ENCODE measurements around the gene DOCK2. TPM values are rescaled to one million over a fixed set of nuclear protein-coding genes. Genes with fewer than 3 reads are reported as not detected.

The DOCK2 gene
- total RNA-seq, 1 experiment from 2014 or later: 4.6 TPM

- Mint-ChIP-seq H3K36me3 (no peaks in the 10 kb centered on the region), H3K27me3 (ENCODE audit: low read depth) (no peaks in the 10 kb centered on the region; the same call in 1 of the 2 replicates), H3K9me3 (no peaks in the 10 kb centered on the region), H3K4me1 (no peaks in the 10 kb centered on the region), H3K4me3 (no peak overlapping the region), H3K27ac (no peak overlapping the region)
- ChIA-PET POLR2A (no interaction called here), CTCF (no interaction called here)
- DNase-seq (ENCODE audit: low spot score): no peak
- ATAC-seq: no peak
- TF ChIP-seq ELF4 (CRISPR knock-in tag; IDR thresholded peaks at IDR 0.05; ENCODE audit: low read depth) (no peak), ZNF138 (CRISPR knock-in tag; conservative IDR thresholded peaks at IDR 0.05) (no peak), ATF2 (CRISPR knock-in tag; IDR thresholded peaks at IDR 0.05; ENCODE audit: borderline replicate concordance, low read depth) (no peak), ZNF416 (CRISPR knock-in tag; IDR thresholded peaks at IDR 0.05) (no peak), NFYB (CRISPR knock-in tag; conservative IDR thresholded peaks at IDR 0.05; ENCODE audit: low read depth) (no peak)
- TF ChIP-seq, protein P1, sequence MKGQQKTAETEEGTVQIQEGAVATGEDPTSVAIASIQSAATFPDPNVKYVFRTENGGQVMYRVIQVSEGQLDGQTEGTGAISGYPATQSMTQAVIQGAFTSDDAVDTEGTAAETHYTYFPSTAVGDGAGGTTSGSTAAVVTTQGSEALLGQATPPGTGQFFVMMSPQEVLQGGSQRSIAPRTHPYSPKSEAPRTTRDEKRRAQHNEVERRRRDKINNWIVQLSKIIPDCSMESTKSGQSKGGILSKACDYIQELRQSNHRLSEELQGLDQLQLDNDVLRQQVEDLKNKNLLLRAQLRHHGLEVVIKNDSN (CRISPR knock-in tag; IDR thresholded peaks at IDR 0.05): no peak
- TF ChIP-seq, protein P2, sequence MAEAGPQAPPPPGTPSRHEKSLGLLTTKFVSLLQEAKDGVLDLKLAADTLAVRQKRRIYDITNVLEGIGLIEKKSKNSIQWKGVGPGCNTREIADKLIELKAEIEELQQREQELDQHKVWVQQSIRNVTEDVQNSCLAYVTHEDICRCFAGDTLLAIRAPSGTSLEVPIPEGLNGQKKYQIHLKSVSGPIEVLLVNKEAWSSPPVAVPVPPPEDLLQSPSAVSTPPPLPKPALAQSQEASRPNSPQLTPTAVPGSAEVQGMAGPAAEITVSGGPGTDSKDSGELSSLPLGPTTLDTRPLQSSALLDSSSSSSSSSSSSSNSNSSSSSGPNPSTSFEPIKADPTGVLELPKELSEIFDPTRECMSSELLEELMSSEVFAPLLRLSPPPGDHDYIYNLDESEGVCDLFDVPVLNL (CRISPR knock-in tag; IDR thresholded peaks at IDR 0.05; ENCODE audit: borderline replicate concordance, low read depth): no peak
- TF ChIP-seq, protein P3, sequence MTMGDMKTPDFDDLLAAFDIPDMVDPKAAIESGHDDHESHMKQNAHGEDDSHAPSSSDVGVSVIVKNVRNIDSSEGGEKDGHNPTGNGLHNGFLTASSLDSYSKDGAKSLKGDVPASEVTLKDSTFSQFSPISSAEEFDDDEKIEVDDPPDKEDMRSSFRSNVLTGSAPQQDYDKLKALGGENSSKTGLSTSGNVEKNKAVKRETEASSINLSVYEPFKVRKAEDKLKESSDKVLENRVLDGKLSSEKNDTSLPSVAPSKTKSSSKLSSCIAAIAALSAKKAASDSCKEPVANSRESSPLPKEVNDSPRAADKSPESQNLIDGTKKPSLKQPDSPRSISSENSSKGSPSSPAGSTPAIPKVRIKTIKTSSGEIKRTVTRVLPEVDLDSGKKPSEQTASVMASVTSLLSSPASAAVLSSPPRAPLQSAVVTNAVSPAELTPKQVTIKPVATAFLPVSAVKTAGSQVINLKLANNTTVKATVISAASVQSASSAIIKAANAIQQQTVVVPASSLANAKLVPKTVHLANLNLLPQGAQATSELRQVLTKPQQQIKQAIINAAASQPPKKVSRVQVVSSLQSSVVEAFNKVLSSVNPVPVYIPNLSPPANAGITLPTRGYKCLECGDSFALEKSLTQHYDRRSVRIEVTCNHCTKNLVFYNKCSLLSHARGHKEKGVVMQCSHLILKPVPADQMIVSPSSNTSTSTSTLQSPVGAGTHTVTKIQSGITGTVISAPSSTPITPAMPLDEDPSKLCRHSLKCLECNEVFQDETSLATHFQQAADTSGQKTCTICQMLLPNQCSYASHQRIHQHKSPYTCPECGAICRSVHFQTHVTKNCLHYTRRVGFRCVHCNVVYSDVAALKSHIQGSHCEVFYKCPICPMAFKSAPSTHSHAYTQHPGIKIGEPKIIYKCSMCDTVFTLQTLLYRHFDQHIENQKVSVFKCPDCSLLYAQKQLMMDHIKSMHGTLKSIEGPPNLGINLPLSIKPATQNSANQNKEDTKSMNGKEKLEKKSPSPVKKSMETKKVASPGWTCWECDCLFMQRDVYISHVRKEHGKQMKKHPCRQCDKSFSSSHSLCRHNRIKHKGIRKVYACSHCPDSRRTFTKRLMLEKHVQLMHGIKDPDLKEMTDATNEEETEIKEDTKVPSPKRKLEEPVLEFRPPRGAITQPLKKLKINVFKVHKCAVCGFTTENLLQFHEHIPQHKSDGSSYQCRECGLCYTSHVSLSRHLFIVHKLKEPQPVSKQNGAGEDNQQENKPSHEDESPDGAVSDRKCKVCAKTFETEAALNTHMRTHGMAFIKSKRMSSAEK (CRISPR knock-in tag; IDR thresholded peaks at IDR 0.05; ENCODE audit: borderline replicate concordance): no peak
Measured at GRCh38 chr5:170020423-170020822, 383.3 kb downstream of the DOCK2 start.

GRCh38 chr5:170021506-170021905 is 384.4 kb downstream of the DOCK2 start:
- Mint-ChIP-seq H3K4me1 (no peaks in the 10 kb centered on the region), H3K27ac (no peak overlapping the region), H3K27me3 (ENCODE audit: low read depth) (no peaks in the 10 kb centered on the region; the same call in 1 of the 2 replicates), H3K36me3 (no peaks in the 10 kb centered on the region), H3K9me3 (no peaks in the 10 kb centered on the region), H3K4me3 (no peak overlapping the region)
- ChIA-PET POLR2A (no interaction called here), CTCF (interaction anchor here (0.7 kb wide), 1 partner anchor 49 kb away, joined by 3 read pairs; no protein-coding TSS in a partner anchor)
- no peak for DNase-seq (ENCODE audit: low spot score)
- no peak for ATAC-seq
- TF ChIP-seq E2F1 (CRISPR knock-in tag; IDR thresholded peaks at IDR 0.05): no peak
- no peak for TF ChIP-seq NR3C1 (CRISPR knock-in tag; conservative IDR thresholded peaks at IDR 0.05; ENCODE audit: low read depth)
- TF ChIP-seq GTF2I (CRISPR knock-in tag; conservative IDR thresholded peaks at IDR 0.05): no peak
- no peak for TF ChIP-seq ZNF416 (CRISPR knock-in tag; IDR thresholded peaks at IDR 0.05)
- TF ChIP-seq, protein P4, sequence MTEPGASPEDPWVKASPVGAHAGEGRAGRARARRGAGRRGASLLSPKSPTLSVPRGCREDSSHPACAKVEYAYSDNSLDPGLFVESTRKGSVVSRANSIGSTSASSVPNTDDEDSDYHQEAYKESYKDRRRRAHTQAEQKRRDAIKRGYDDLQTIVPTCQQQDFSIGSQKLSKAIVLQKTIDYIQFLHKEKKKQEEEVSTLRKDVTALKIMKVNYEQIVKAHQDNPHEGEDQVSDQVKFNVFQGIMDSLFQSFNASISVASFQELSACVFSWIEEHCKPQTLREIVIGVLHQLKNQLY (CRISPR knock-in tag; IDR thresholded peaks at IDR 0.05): no peak
- TF ChIP-seq, protein P3 (CRISPR knock-in tag; IDR thresholded peaks at IDR 0.05; ENCODE audit: borderline replicate concordance): no peak

Data from WTC11 (cell line).